ENCODE measurements around the gene FOXI3.

GRCh38 chr2:88458633-88459032 lies 6.1 kb upstream of the FOXI3 start:
- TF ChIP-seq, protein P1, sequence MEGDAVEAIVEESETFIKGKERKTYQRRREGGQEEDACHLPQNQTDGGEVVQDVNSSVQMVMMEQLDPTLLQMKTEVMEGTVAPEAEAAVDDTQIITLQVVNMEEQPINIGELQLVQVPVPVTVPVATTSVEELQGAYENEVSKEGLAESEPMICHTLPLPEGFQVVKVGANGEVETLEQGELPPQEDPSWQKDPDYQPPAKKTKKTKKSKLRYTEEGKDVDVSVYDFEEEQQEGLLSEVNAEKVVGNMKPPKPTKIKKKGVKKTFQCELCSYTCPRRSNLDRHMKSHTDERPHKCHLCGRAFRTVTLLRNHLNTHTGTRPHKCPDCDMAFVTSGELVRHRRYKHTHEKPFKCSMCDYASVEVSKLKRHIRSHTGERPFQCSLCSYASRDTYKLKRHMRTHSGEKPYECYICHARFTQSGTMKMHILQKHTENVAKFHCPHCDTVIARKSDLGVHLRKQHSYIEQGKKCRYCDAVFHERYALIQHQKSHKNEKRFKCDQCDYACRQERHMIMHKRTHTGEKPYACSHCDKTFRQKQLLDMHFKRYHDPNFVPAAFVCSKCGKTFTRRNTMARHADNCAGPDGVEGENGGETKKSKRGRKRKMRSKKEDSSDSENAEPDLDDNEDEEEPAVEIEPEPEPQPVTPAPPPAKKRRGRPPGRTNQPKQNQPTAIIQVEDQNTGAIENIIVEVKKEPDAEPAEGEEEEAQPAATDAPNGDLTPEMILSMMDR (conservative IDR thresholded peaks at IDR 0.05; ENCODE audit: low read depth, low read length): no peak
- TF ChIP-seq EZH2 (IDR thresholded peaks at IDR 0.05; ENCODE audit: borderline replicate concordance, low read depth, low read length, poor library complexity, severe bottlenecking): no peak

Measured in A673 (cell line).